GM19452 (cell line): ENCODE measurements around the gene SYP.

ENCODE experiments used
- ATAC-seq: cut with Tn5 transposase; IDR thresholded peaks from one replicate; pipeline ENCODE4 v1.9.1; 2021; ENCODE audit not compliant: unreplicated experiment

The SYP gene

GRCh38 chrX:49199906-49200771, at the start of gene SYP:
SYP (minus strand) TSS chrX:49200193; CDS start chrX:49200186, 7 bp downstream.
- ATAC-seq = peak; percentile 96

DNA sequence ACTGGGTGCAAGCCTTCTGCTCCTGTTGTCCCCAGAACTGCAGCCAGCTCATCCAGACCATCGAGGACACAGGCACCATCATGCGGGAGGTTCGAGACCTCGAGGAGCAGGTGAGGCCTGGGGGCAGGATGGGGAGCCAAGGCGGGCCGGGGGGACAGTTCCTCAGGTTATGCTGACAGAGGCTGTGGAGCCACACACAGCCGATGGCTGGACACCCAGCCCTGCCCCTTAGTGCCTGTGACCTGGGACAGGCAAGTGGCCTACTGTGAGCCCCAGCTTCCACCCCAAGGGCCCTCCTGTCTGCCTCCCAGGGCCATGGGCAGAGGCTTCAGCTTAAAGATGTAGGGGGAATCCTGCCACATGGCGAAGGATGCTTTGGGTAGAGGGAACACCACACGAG, 49.6 kb upstream of the SYP start:
- ATAC-seq = no peak

DNA sequence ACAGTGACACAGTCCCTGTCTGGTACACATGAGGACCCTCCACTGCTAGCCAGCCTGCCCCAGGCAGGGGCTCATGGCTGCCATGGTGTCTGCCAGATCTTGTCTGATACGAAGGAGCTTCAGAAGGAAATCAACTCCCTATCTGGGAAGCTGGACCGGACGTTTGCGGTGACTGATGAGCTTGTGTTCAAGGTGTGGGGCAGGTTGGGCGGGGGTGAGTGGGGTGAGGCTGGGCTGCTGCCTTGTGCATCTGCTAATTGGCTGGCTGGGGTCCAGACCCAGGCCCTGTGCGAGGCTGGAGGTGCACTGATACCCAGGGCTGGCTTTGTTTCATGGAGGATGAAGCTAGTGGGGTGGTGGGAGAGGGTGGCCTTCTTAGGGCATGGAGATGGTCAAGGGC, 49.1 kb upstream of the SYP start:
- no peak for ATAC-seq

- no peak for ATAC-seq
Measured at GRCh38 chrX:49247916-49248811, 48.2 kb upstream of the SYP start.

DNA sequence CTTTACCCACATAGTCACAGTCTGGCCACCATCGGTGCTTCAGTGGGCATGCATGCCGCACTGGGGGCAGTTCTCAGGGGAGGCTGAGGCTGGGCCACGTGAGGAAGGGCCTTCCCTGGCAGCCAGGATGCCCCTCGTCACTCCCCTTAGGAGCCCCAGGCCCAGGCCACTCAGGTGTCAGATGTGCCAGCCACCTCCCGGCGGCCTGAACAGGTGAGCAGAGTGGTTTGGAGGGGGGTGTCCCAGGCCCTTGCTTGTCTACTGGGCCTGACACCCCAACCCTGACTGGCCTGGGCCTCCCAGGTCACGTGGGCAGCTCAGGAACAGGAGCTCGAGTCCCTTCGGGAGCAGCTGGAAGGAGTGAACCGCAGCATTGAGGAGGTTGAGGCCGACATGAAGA, 47.4 kb upstream of the SYP start:
- ATAC-seq = no peak

- no peak for ATAC-seq
Measured at GRCh38 chrX:49246541-49246940, 46.5 kb upstream of the SYP start.

- ATAC-seq = no peak
Measured at GRCh38 chrX:49244207-49244606, 44.2 kb upstream of the SYP start.

DNA sequence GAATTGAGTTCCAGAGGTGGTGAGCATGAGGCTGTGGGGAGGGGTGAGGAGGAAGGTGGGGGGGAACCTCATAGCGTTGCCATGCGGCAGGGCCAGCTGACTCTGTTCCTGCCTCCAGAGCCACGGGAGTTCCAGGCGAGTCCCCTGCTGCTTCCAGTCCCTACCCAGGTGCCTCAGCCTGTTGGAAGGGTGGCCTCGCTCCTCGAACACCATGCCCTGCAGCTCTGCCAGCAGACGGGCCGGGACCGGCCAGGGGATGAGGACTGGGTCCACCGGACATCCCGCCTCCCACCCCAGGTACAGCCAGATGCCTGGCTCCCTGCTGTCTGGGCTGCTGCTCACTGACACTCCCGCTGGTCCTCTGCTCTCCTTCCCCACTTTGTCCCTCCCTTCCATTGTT, 43.2 kb upstream of the SYP start:
- ATAC-seq = no peak

GRCh38 chrX:49242545-49243066, 42.6 kb upstream of the SYP start:
- ATAC-seq = no peak

GRCh38 chrX:49238735-49239134, 38.7 kb upstream of the SYP start:
- no peak for ATAC-seq

GRCh38 chrX:49237060-49237459, 37.1 kb upstream of the SYP start:
- no peak for ATAC-seq

GRCh38 chrX:49233887-49234555, 34.0 kb upstream of the SYP start:
- ATAC-seq = no peak

DNA sequence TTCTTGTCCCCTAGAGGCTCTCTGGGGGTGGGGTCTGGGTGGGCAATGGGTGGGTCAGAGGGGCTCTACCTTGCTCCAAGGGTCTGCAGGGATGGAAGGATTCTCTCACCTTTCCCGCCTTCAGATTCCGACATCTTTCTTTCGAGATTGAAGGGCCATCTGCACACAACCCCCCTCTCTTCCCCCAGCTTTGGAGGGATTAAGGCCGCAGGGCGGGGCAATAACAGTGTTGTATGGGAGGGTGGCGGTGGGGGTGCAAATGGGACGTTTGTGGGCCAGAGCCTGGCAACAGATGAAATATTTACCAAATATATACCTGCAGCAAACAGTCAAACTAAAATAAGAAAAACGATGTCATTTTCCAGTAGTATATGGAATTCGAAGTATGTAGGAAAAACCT, 33.2 kb upstream of the SYP start, which contains the start of gene CACNA1F:
CACNA1F (minus strand) TSS at position 165 of the 400 bp plus-strand sequence; CDS start at position 134, 31 bp downstream.
- no peak for ATAC-seq

DNA sequence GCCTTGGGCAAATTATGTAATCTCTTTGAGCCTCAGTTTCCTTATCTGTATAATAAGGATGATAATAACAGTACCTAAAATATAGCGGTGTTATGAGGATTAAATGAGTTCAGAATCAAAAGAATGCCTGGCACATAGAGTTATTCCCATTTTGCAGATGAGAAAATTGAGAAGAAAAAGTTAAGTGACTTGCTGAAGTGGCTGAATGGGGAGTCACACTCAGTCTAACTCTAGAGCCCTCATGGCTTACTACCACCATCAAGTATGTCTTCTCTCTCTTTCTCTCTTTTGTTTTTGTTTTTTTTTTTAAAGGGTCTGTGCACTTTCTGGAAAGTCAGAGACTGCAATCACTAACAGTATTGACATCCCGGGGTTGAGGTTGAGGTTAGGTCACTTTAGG, 32.5 kb upstream of the SYP start:
- no peak for ATAC-seq

GRCh38 chrX:49231333-49232000, 31.5 kb upstream of the SYP start:
- ATAC-seq = no peak

GRCh38 chrX:49230500-49231232, 30.7 kb upstream of the SYP start:
- ATAC-seq = peak; percentile 50

- no peak for ATAC-seq
Measured at GRCh38 chrX:49228185-49228584, 28.2 kb upstream of the SYP start.

- no peak for ATAC-seq
Measured at GRCh38 chrX:49227726-49228125, 27.7 kb upstream of the SYP start.

DNA sequence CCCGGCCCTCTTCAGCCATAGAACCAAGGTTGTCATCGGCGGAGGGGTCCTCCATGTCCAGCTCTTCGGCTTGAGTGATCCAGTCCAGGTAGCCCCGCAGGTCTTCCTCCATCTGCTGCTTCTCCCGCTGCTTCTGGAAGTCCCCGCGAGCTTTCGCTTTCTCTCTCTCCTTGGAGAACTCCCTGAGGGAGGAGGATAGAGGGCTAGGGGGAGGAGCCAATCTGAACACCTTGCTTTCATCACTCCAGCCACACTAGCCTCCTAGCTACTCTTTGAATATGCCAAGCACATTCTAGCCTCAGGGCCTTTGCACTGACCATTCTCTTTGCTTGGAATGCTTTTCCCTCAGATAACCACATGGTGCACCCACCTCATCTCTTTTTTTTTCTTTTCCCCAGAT, 27.0 kb upstream of the SYP start:
- no peak for ATAC-seq

DNA sequence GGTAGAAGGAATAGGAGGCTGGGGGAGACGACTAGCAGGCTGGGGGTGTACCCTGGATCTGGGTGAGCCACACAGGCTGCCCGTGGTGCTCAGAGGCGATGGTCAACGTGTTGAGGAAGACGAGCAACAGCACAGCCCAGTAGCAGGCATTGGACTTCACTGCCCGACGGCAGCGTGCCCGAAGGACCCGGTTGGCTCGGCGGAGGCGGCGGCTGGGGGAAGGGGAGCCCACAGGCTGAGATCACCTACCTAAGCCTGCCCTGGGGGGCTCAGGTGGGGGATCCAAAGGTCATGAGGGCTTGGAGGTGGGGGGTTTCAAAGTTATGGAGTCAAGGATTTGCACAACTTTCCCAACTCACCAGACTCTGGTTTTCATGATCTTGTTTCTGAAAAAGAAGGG, 25.9 kb upstream of the SYP start:
- ATAC-seq = no peak
